Liver (tissue), 3 donors: ENCODE results near the gene CR1.

Source experiments
- EGR1 ChIP-seq, 2 donors: IDR thresholded peaks; 2 replicates each; pipeline ENCODE4 v1.6.1; 2016 to 2018; ENCODE audit warnings: antibody characterized with exemption in 2 of 2, low read depth in 2 of 2
- GABPA ChIP-seq, 2 donors: IDR thresholded peaks in 1 of 2; conservative IDR thresholded peaks in 1 of 2; 2 replicates each; pipeline ENCODE4 v1.6.1; 2016; ENCODE audit warnings: antibody characterized with exemption in 2 of 2, mild to moderate bottlenecking in 1 of 2, moderate library complexity in 1 of 2
- HNF4G ChIP-seq: IDR thresholded peaks from 2 replicates; pipeline ENCODE4 v1.6.1; 2016; ENCODE audit warnings: antibody characterized with exemption
- JUND ChIP-seq, 2 donors: IDR thresholded peaks; 2 replicates each; pipeline ENCODE4 v1.6.1; 2016; ENCODE audit warnings: antibody characterized with exemption in 2 of 2
- NR2F2 ChIP-seq: IDR thresholded peaks from 2 replicates; pipeline ENCODE4 v1.6.1; 2016; ENCODE audit warnings: antibody characterized with exemption
- SP1 ChIP-seq: IDR thresholded peaks from 2 replicates; pipeline ENCODE4 v1.6.1; 2018; ENCODE audit warnings: antibody characterized with exemption, mild to moderate bottlenecking
- TAF1 ChIP-seq: conservative IDR thresholded peaks from 2 replicates; pipeline ENCODE4 v1.6.1; 2016; ENCODE audit warnings: antibody characterized with exemption, mild to moderate bottlenecking
- TF ChIP-seq, protein P1 (sequence below): fragments of 150-350 bp; IDR thresholded peaks from 2 replicates; pipeline ENCODE4 v1.5.1; 2017; ENCODE audit warnings: improper control_type of control experiment, low read depth, low read length; ENCODE audit not compliant: missing input control
- TF ChIP-seq, protein P2 (sequence below): IDR thresholded peaks from 2 replicates; pipeline ENCODE4 v1.6.1; 2016; ENCODE audit warnings: antibody characterized with exemption
- TF ChIP-seq, protein P3 (sequence below): IDR thresholded peaks from 2 replicates; pipeline ENCODE4 v1.6.1; 2016; ENCODE audit warnings: antibody characterized with exemption, mild to moderate bottlenecking
- TF ChIP-seq, protein P4 (sequence below): IDR thresholded peaks from 2 replicates; pipeline ENCODE4 v1.6.1; 2016; ENCODE audit warnings: antibody characterized with exemption
- donor health status: healthy.
- donor health status: healthy.

DNA sequence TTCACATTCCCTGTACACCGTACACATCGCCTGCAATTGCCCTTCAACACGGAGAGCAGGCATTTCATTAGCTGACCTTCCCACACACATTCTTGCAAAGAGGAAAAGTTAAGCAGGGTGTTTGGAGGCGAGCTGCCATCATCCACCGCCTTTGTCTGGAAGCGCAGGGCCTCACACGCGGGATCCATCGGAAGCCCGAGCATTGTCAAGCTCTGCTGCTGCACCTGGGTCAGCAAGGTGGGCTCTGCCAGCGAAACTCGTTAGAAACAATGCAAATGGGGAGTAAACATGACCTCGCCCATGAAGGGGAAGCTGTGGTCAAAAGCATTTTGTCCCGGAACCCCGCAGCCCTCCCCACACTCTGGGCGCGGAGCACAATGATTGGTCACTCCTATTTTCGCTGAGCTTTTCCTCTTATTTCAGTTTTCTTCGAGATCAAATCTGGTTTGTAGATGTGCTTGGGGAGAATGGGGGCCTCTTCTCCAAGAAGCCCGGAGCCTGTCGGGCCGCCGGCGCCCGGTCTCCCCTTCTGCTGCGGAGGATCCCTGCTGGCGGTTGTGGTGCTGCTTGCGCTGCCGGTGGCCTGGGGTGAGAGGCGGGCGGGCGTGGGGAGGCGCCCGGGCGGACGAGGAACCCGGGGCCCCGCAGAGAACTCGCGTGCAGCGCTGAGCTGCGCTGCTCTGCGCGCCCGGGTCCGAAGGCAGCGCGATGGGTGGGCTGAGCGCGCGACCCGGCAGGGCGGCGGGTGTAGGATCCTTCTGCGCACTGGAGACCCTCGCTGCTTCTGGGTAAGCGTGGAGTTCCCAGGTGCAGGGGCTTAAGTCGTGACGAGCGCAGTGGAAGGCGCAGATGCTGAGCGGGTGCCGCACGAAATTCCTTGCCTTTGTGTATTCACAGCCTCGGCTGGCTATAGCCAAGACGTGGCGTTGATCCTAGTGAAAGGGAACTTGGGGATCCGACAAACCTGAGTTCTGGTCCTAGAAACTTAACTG, at the start of gene CR1:
- TF ChIP-seq GABPA (IDR thresholded peaks at IDR 0.05 in 1 of 2, conservative IDR thresholded peaks at IDR 0.05 in 1 of 2) (no peak), NR2F2 (no peak), TAF1 (no peak), SP1 (no peak), HNF4G (no peak), EGR1 (IDR thresholded peaks at IDR 0.05; ENCODE audit: low read depth in 2 of 2) (no peak), JUND (IDR thresholded peaks at IDR 0.05) (no peak)
- TF ChIP-seq, protein P1, sequence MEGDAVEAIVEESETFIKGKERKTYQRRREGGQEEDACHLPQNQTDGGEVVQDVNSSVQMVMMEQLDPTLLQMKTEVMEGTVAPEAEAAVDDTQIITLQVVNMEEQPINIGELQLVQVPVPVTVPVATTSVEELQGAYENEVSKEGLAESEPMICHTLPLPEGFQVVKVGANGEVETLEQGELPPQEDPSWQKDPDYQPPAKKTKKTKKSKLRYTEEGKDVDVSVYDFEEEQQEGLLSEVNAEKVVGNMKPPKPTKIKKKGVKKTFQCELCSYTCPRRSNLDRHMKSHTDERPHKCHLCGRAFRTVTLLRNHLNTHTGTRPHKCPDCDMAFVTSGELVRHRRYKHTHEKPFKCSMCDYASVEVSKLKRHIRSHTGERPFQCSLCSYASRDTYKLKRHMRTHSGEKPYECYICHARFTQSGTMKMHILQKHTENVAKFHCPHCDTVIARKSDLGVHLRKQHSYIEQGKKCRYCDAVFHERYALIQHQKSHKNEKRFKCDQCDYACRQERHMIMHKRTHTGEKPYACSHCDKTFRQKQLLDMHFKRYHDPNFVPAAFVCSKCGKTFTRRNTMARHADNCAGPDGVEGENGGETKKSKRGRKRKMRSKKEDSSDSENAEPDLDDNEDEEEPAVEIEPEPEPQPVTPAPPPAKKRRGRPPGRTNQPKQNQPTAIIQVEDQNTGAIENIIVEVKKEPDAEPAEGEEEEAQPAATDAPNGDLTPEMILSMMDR: no peak
- TF ChIP-seq, protein P2, sequence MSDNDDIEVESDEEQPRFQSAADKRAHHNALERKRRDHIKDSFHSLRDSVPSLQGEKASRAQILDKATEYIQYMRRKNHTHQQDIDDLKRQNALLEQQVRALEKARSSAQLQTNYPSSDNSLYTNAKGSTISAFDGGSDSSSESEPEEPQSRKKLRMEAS: no peak
- TF ChIP-seq, protein P3, sequence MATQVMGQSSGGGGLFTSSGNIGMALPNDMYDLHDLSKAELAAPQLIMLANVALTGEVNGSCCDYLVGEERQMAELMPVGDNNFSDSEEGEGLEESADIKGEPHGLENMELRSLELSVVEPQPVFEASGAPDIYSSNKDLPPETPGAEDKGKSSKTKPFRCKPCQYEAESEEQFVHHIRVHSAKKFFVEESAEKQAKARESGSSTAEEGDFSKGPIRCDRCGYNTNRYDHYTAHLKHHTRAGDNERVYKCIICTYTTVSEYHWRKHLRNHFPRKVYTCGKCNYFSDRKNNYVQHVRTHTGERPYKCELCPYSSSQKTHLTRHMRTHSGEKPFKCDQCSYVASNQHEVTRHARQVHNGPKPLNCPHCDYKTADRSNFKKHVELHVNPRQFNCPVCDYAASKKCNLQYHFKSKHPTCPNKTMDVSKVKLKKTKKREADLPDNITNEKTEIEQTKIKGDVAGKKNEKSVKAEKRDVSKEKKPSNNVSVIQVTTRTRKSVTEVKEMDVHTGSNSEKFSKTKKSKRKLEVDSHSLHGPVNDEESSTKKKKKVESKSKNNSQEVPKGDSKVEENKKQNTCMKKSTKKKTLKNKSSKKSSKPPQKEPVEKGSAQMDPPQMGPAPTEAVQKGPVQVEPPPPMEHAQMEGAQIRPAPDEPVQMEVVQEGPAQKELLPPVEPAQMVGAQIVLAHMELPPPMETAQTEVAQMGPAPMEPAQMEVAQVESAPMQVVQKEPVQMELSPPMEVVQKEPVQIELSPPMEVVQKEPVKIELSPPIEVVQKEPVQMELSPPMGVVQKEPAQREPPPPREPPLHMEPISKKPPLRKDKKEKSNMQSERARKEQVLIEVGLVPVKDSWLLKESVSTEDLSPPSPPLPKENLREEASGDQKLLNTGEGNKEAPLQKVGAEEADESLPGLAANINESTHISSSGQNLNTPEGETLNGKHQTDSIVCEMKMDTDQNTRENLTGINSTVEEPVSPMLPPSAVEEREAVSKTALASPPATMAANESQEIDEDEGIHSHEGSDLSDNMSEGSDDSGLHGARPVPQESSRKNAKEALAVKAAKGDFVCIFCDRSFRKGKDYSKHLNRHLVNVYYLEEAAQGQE: no peak
- TF ChIP-seq, protein P4, sequence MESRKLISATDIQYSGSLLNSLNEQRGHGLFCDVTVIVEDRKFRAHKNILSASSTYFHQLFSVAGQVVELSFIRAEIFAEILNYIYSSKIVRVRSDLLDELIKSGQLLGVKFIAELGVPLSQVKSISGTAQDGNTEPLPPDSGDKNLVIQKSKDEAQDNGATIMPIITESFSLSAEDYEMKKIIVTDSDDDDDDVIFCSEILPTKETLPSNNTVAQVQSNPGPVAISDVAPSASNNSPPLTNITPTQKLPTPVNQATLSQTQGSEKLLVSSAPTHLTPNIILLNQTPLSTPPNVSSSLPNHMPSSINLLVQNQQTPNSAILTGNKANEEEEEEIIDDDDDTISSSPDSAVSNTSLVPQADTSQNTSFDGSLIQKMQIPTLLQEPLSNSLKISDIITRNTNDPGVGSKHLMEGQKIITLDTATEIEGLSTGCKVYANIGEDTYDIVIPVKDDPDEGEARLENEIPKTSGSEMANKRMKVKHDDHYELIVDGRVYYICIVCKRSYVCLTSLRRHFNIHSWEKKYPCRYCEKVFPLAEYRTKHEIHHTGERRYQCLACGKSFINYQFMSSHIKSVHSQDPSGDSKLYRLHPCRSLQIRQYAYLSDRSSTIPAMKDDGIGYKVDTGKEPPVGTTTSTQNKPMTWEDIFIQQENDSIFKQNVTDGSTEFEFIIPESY: no peak
